ENCODE data around the gene RER1. TPM values are rescaled to one million over a fixed set of nuclear protein-coding genes. Genes with fewer than 3 reads are reported as not detected.

RER1 gene
- total RNA-seq, 1 donor from 2014 or later, result 49.6 TPM

DNA sequence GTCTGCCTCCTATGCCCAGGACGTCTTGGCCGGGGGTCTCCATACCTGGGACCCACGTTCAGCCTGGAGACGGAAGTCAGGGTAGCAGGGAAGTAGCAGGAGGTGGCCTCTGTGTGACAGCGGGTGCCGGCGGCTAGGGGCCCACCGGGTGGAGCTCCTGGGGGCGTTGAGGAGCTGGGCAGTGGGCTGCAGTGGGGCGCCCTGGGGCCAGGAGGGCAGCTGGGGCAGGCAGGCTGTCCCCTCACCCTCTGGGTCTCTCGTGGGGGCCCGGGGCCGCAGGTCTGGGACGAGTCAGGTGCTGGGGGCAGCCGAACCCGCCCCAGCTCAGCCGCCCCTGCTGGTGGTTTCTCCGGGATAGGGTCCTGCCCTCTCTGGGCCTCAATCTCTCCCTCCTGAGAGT lies 35.4 kb downstream of the RER1 start:
- no peaks in the 10 kb centered on the region for H3K27me3 ChIP-seq
- DNase-seq (ENCODE audit: extremely low spot score in 2 of 2), result no peak
- no peaks in the 10 kb centered on the region for H3K9me3 ChIP-seq
- no peaks in the 10 kb centered on the region for H3K36me3 ChIP-seq
- no peak overlapping the region for H3K4me3 ChIP-seq
- peaks cover 13% of the 10 kb centered on the region for H3K4me1 ChIP-seq
- no peak overlapping the region for H3K27ac ChIP-seq
- intact Hi-C loops (cut with DNase I), result no loop called here
- TF ChIP-seq POLR2A (IDR thresholded peaks at IDR 0.05) (no peak), POLR2AphosphoS5 (IDR thresholded peaks at IDR 0.05; ENCODE audit: insufficient read depth in 1 of 2, low read depth in 1 of 2) (no peak)
- TF ChIP-seq, protein P1, sequence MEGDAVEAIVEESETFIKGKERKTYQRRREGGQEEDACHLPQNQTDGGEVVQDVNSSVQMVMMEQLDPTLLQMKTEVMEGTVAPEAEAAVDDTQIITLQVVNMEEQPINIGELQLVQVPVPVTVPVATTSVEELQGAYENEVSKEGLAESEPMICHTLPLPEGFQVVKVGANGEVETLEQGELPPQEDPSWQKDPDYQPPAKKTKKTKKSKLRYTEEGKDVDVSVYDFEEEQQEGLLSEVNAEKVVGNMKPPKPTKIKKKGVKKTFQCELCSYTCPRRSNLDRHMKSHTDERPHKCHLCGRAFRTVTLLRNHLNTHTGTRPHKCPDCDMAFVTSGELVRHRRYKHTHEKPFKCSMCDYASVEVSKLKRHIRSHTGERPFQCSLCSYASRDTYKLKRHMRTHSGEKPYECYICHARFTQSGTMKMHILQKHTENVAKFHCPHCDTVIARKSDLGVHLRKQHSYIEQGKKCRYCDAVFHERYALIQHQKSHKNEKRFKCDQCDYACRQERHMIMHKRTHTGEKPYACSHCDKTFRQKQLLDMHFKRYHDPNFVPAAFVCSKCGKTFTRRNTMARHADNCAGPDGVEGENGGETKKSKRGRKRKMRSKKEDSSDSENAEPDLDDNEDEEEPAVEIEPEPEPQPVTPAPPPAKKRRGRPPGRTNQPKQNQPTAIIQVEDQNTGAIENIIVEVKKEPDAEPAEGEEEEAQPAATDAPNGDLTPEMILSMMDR (IDR thresholded peaks at IDR 0.05), result no peak

DNA sequence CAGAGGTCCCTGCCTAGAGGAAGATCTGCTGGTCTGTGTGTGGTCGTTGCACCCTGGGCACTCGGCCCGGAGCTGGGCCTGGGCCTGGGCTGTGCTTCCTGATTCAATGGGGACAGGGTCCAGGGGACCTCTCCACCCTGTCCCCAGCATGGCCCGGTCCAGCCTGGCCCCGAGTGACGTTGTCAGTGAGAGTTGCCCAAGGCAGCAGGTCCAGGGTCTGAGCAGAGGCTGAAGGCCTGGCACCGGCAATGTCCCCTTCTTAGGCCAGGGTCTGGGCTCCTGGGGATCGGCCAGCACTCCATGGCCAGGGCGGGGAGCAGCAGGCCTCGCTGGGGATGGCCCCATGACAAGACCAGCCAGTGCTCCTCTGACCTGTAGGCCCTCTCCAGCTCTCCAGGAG lies 36.3 kb downstream of the RER1 start:
- TF ChIP-seq, protein P1 (IDR thresholded peaks at IDR 0.05), result no peak
- TF ChIP-seq POLR2AphosphoS5 (IDR thresholded peaks at IDR 0.05; ENCODE audit: insufficient read depth in 1 of 2, low read depth in 1 of 2), result no peak
- TF ChIP-seq POLR2A (IDR thresholded peaks at IDR 0.05), result no peak
- Histone ChIP-seq H3K27me3 (no peaks in the 10 kb centered on the region), H3K27ac (no peak overlapping the region), H3K4me3 (no peak overlapping the region), H3K9me3 (no peaks in the 10 kb centered on the region), H3K4me1 (peaks cover 13% of the 10 kb centered on the region), H3K36me3 (no peaks in the 10 kb centered on the region)
- no peak for DNase-seq (ENCODE audit: extremely low spot score in 2 of 2)
- intact Hi-C loops (cut with DNase I), result no loop called here

DNA sequence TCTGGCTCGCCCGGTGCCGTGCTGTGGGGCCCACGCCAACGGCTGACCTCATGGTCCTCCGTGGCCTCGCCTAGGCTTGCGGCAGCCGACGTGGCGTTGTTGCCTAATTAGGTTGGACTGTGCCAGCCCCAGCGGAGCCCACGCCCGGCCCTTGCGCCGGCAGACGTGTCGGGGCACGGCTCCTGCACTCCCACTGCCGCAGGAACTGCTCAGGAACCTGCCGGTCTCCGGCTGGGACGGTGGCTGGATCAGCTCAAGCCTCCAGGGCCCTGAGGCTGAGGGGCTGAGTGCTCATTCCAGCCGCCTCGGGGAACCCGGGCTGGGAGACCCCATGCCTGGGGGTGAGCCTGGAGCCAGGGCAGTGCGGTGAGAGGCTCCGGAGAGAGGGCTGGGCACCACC lies 36.8 kb downstream of the RER1 start:
- Histone ChIP-seq H3K27ac (peak overlapping the region; percentile 81), H3K4me1 (peaks cover 13% of the 10 kb centered on the region), H3K27me3 (no peaks in the 10 kb centered on the region), H3K4me3 (peak overlapping the region; percentile 7 to 34), H3K36me3 (no peaks in the 10 kb centered on the region), H3K9me3 (no peaks in the 10 kb centered on the region)
- DNase-seq (ENCODE audit: extremely low spot score in 2 of 2), result no peak
- intact Hi-C loops (cut with DNase I), result no loop called here
- TF ChIP-seq POLR2A (IDR thresholded peaks at IDR 0.05) (no peak), POLR2AphosphoS5 (IDR thresholded peaks at IDR 0.05; ENCODE audit: insufficient read depth in 1 of 2, low read depth in 1 of 2) (peak; percentile 42 to 55)

DNA sequence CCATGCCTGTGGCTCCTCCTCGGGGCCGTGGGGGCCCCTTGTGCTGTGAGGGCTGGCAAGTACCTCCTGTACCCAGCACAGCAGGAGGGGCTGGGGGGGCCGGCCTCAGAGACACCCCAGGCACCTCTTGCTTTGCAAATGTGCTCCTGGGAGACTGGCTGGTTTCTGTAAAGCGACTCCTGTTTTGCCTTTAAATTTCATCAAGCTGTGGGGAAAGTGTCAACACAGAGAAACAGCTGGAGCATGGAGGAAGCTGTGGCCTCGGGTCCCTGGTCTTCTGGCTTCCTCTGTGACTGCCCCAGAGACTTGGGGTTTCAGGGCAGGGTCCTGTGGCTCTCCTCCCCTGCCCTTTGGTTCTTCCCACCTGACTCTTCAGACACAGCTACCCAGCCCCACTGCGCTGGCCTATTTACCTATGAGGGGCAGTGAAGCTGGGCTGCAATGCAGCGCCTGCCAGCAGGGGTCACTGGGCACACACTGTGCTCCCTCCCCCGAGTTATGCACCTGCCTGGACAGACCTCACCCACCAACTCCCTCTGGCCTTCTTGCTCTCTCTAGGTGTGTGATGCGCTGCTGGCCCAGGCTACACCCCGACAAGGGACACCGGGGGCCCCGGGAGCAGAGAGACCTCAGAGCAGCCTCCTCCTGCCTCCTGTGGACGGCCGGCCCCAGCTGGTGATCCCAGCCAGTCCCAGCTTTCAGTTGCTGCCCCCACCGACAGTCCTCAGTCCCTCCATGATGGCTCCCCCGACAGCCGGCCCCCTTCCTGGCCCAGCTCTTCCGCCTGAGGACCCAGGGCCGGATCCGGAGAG lies 38.3 kb downstream of the RER1 start:
- Histone ChIP-seq H3K4me3 (no peak overlapping the region), H3K9me3 (no peaks in the 10 kb centered on the region), H3K36me3 (no peaks in the 10 kb centered on the region), H3K27ac (no peak overlapping the region), H3K27me3 (no peaks in the 10 kb centered on the region), H3K4me1 (peaks cover 13% of the 10 kb centered on the region)
- intact Hi-C loops (cut with DNase I), result no loop called here
- TF ChIP-seq, protein P1 (IDR thresholded peaks at IDR 0.05), result no peak
- TF ChIP-seq POLR2AphosphoS5 (IDR thresholded peaks at IDR 0.05; ENCODE audit: insufficient read depth in 1 of 2, low read depth in 1 of 2) (no peak), POLR2A (IDR thresholded peaks at IDR 0.05) (no peak)
- DNase-seq (ENCODE audit: extremely low spot score in 2 of 2), result no peak

DNA sequence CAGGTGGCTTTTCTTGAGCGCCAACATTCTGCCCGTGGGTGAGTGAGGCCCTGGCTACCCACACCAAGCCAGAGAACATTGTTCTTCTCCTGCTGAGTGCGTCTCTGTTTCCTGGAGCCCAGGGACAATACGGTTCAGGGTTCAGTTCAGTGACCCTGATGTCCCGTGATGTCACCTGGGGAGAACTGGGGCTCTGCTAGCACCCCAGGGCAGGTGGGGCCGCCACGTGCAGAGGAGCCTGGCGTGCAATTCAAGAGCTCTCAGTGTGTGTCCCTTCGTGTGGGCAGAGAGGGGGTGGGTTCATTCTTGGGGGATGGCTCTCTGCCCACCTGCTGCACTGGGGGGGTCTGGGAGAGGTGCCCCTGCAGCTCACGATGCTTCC lies 38.9 kb downstream of the RER1 start:
- Histone ChIP-seq H3K36me3 (no peaks in the 10 kb centered on the region), H3K27me3 (no peaks in the 10 kb centered on the region), H3K27ac (no peak overlapping the region), H3K9me3 (no peaks in the 10 kb centered on the region), H3K4me3 (no peak overlapping the region), H3K4me1 (peaks cover 13% of the 10 kb centered on the region)
- intact Hi-C loops (cut with DNase I), result no loop called here
- no peak for DNase-seq (ENCODE audit: extremely low spot score in 2 of 2)
- TF ChIP-seq, protein P1 (IDR thresholded peaks at IDR 0.05), result no peak
- TF ChIP-seq POLR2A (IDR thresholded peaks at IDR 0.05) (no peak), POLR2AphosphoS5 (IDR thresholded peaks at IDR 0.05; ENCODE audit: insufficient read depth in 1 of 2, low read depth in 1 of 2) (no peak)

Measured in vagina (tissue), 2 donors.